HUES64 (cell line): Measurements from ENCODE around the gene UBE2F.
"Not testable (repeated sequence)": the region's sequence is repeated elsewhere in the genome, so short reads cannot be mapped to it uniquely, and the experiment has no call there.

Source experiments
- H3K27ac ChIP-seq: 2 replicates; pipeline ENCODE4 v1.7.0; 2013; ENCODE audit warnings: low read depth, low read length, inconsistent platforms
- H3K27me3 ChIP-seq: 2 replicates; pipeline ENCODE4 v1.6.1; 2013; ENCODE audit warnings: mild to moderate bottlenecking, low read length; ENCODE audit not compliant: insufficient read depth
- H3K36me3 ChIP-seq: 2 replicates; pipeline ENCODE4 v1.6.1; 2013; ENCODE audit warnings: mild to moderate bottlenecking, low read length; ENCODE audit not compliant: insufficient read depth
- H3K4me1 ChIP-seq: 2 replicates; pipeline ENCODE4 v1.6.1; 2013; ENCODE audit warnings: mild to moderate bottlenecking, low read length, moderate library complexity; ENCODE audit not compliant: insufficient read depth
- H3K4me3 ChIP-seq: 2 replicates; pipeline ENCODE4 v1.5.1; 2013; ENCODE audit warnings: mild to moderate bottlenecking, low read length, moderate library complexity
- H3K9ac ChIP-seq: 2 replicates; pipeline ENCODE4 v1.6.1; 2013; ENCODE audit warnings: mild to moderate bottlenecking, low read depth, low read length
- H3K9me3 ChIP-seq: 2 replicates; pipeline ENCODE4 v1.6.1; 2013; ENCODE audit warnings: low read depth, low read length; ENCODE audit not compliant: insufficient read depth
- WGBS: fragments of 150-250, 120-280 bp; methylation state at CpG from one replicate; pipeline ENCODE4 v1.1.7; 2013; ENCODE audit warnings: missing lambda C conversion rate; 5-methylcytosine and 5-hydroxymethylcytosine counted together

Gene UBE2F

GRCh38 chr2:237965844-237966243 lies 970 bp upstream of the UBE2F start:
- 95% methylated on average over 13 of the region's 13 CpGs for WGBS
- H3K9ac ChIP-seq: not testable (repeated sequence)

GRCh38 chr2:237966250-237966564 lies 607 bp upstream of the UBE2F start:
- 21% methylated on average over 15 of the region's 15 CpGs for WGBS
- Histone ChIP-seq H3K9ac (peak overlapping the region; percentile 78), H3K27ac (no peak overlapping the region), H3K36me3 (no peaks in the 10 kb centered on the region), H3K4me1 (peaks cover 8% of the 10 kb centered on the region; the same call in 1 of the 2 replicates), H3K27me3 (no peaks in the 10 kb centered on the region), H3K4me3 (peak overlapping the region; percentile 91), H3K9me3 (peaks cover 13% of the 10 kb centered on the region; the same call in 1 of the 2 replicates)

More at GRCh38 chr2:237965844-237966243, 970 bp upstream of the UBE2F start:
- H3K27me3 ChIP-seq, H3K4me1 ChIP-seq, H3K36me3 ChIP-seq, H3K27ac ChIP-seq: not testable (repeated sequence)
- peak overlapping the region; percentile 91 for H3K4me3 ChIP-seq
- peaks cover 13% of the 10 kb centered on the region; the same call in 1 of the 2 replicates for H3K9me3 ChIP-seq

- Histone ChIP-seq H3K9me3 (peaks cover 4% of the 10 kb centered on the region; the same call in 1 of the 2 replicates), H3K4me1 (peaks cover 8% of the 10 kb centered on the region; the same call in 1 of the 2 replicates), H3K4me3 (peak overlapping the region; percentile 91), H3K36me3 (no peaks in the 10 kb centered on the region), H3K27ac (no peak overlapping the region), H3K27me3 (no peaks in the 10 kb centered on the region), H3K9ac (peak overlapping the region; percentile 79)
- WGBS: 1% methylated on average over 32 of the region's 32 CpGs
Observed at GRCh38 chr2:237967463-237967951, 693 bp downstream of the UBE2F start.

GRCh38 chr2:237968048-237968862 lies 1.4 kb downstream of the UBE2F start:
- Histone ChIP-seq H3K36me3 (peaks cover 3% of the 10 kb centered on the region), H3K4me3 (peak overlapping the region; percentile 91), H3K27ac (no peak overlapping the region), H3K9me3 (no peaks in the 10 kb centered on the region; the same call in 1 of the 2 replicates), H3K9ac (peak overlapping the region; percentile 79; the same call in 1 of the 2 replicates), H3K4me1 (peaks cover 8% of the 10 kb centered on the region; the same call in 1 of the 2 replicates), H3K27me3 (no peaks in the 10 kb centered on the region)
- WGBS: 79% methylated on average over 11 of the region's 11 CpGs

- Histone ChIP-seq H3K36me3 (peaks cover 25% of the 10 kb centered on the region), H3K4me1 (peaks cover 13% of the 10 kb centered on the region; the same call in 1 of the 2 replicates), H3K9ac (no peak overlapping the region), H3K4me3 (no peak overlapping the region), H3K9me3 (no peaks in the 10 kb centered on the region), H3K27me3 (no peaks in the 10 kb centered on the region), H3K27ac (no peak overlapping the region)
- WGBS: 88% methylated on average over 2 of the region's 4 CpGs
Observed at GRCh38 chr2:237971661-237972060, 4.8 kb downstream of the UBE2F start.

- no peaks in the 10 kb centered on the region for H3K9me3 ChIP-seq
- peaks cover 25% of the 10 kb centered on the region for H3K36me3 ChIP-seq
- H3K9ac ChIP-seq: no peak overlapping the region
- no peak overlapping the region for H3K4me3 ChIP-seq
- H3K27me3 ChIP-seq: no peaks in the 10 kb centered on the region
- 91% methylated on average over 3 of the region's 3 CpGs for WGBS
- H3K27ac ChIP-seq: no peak overlapping the region
- H3K4me1 ChIP-seq: peaks cover 13% of the 10 kb centered on the region; the same call in 1 of the 2 replicates
Observed at GRCh38 chr2:237972211-237972610, 5.4 kb downstream of the UBE2F start.

- WGBS: 95% methylated on average over 9 of the region's 10 CpGs
- no peaks in the 10 kb centered on the region for H3K27me3 ChIP-seq
- H3K9ac ChIP-seq: no peak overlapping the region
- H3K9me3 ChIP-seq: no peaks in the 10 kb centered on the region
- H3K4me3 ChIP-seq: no peak overlapping the region
- peaks cover 11% of the 10 kb centered on the region; the same call in 1 of the 2 replicates for H3K4me1 ChIP-seq
- H3K27ac ChIP-seq: no peak overlapping the region
- H3K36me3 ChIP-seq: peaks cover 25% of the 10 kb centered on the region
Observed at GRCh38 chr2:237972936-237973335, 6.1 kb downstream of the UBE2F start.

GRCh38 chr2:237977380-237977779 lies 10.6 kb downstream of the UBE2F start:
- Histone ChIP-seq H3K9ac (no peak overlapping the region), H3K36me3 (peaks cover 25% of the 10 kb centered on the region), H3K27me3 (no peaks in the 10 kb centered on the region), H3K4me3 (no peak overlapping the region), H3K4me1 (peaks cover 12% of the 10 kb centered on the region; the same call in 1 of the 2 replicates), H3K9me3 (no peaks in the 10 kb centered on the region), H3K27ac (no peak overlapping the region)
- WGBS: 93% methylated on average over 2 of the region's 2 CpGs

GRCh38 chr2:237978058-237978712 lies 11.4 kb downstream of the UBE2F start:
- Histone ChIP-seq H3K9me3 (no peaks in the 10 kb centered on the region), H3K9ac (no peak overlapping the region), H3K36me3 (peaks cover 23% of the 10 kb centered on the region), H3K4me1 (peaks cover 14% of the 10 kb centered on the region; the same call in 1 of the 2 replicates), H3K27ac (no peak overlapping the region), H3K27me3 (no peaks in the 10 kb centered on the region), H3K4me3 (no peak overlapping the region)
- 95% methylated on average over 8 of the region's 8 CpGs for WGBS

- H3K4me1 ChIP-seq: peaks cover 15% of the 10 kb centered on the region; the same call in 1 of the 2 replicates
- H3K4me3 ChIP-seq: no peak overlapping the region
- WGBS: 97% methylated on average over 6 of the region's 6 CpGs
- peaks cover 17% of the 10 kb centered on the region for H3K36me3 ChIP-seq
- no peak overlapping the region for H3K9ac ChIP-seq
- H3K27me3 ChIP-seq: no peaks in the 10 kb centered on the region
- no peak overlapping the region; the same call in 1 of the 2 replicates for H3K27ac ChIP-seq
- no peaks in the 10 kb centered on the region for H3K9me3 ChIP-seq
Observed at GRCh38 chr2:237979331-237979730, 12.5 kb downstream of the UBE2F start.

GRCh38 chr2:237980087-237980486 lies 13.3 kb downstream of the UBE2F start:
- H3K9ac ChIP-seq: no peak overlapping the region
- no CpG with 5 or more reads among the region's 1 CpG for WGBS
- no peaks in the 10 kb centered on the region for H3K9me3 ChIP-seq
- H3K4me1 ChIP-seq: peaks cover 15% of the 10 kb centered on the region; the same call in 1 of the 2 replicates
- H3K27ac ChIP-seq: no peak overlapping the region; the same call in 1 of the 2 replicates
- peaks cover 13% of the 10 kb centered on the region for H3K36me3 ChIP-seq
- no peak overlapping the region for H3K4me3 ChIP-seq
- H3K27me3 ChIP-seq: no peaks in the 10 kb centered on the region
